Measurements from ENCODE around the gene S100A5.

Gene S100A5

GRCh38 chr1:153507926-153508583 lies 32.7 kb downstream of the S100A5 start:
- DNase-seq (ENCODE audit: low spot score) = no peak

- peak; percentile 94 for DNase-seq (ENCODE audit: low spot score)
Measured at GRCh38 chr1:153506831-153507413, 33.8 kb downstream of the S100A5 start.

GRCh38 chr1:153506386-153506785 lies 34.3 kb downstream of the S100A5 start:
- DNase-seq (ENCODE audit: low spot score) = no peak

- DNase-seq (ENCODE audit: low spot score) = peak; percentile 30
Measured at GRCh38 chr1:153505576-153505975, 35.2 kb downstream of the S100A5 start.

- DNase-seq (ENCODE audit: low spot score) = no peak
Measured at GRCh38 chr1:153503766-153504165, 37.0 kb downstream of the S100A5 start.

- DNase-seq (ENCODE audit: low spot score) = no peak
Measured at GRCh38 chr1:153498746-153499145, 42.0 kb downstream of the S100A5 start.

GRCh38 chr1:153495536-153495935 lies 45.2 kb downstream of the S100A5 start:
- DNase-seq (ENCODE audit: low spot score) = no peak

GRCh38 chr1:153494976-153495535 lies 45.7 kb downstream of the S100A5 start:
- DNase-seq (ENCODE audit: low spot score) = peak; percentile 60

GRCh38 chr1:153493343-153493960 lies 47.3 kb downstream of the S100A5 start:
- no peak for DNase-seq (ENCODE audit: low spot score)

GRCh38 chr1:153490272-153491051 lies 50.3 kb downstream of the S100A5 start:
- DNase-seq (ENCODE audit: low spot score) = peak; percentile 88

- no peak for DNase-seq (ENCODE audit: low spot score)
Measured at GRCh38 chr1:153488731-153489130, 52.0 kb downstream of the S100A5 start.

GRCh38 chr1:153487707-153488106 lies 53.0 kb downstream of the S100A5 start:
- no peak for DNase-seq (ENCODE audit: low spot score)

All from AG08395 (cell line).